KOPT-K1 (cell line): ENCODE results near the gene MAPK6.
A peak's percentile ranks its signal among the peaks of the same experiment; 100 is the strongest.

ENCODE experiments used
- H3K27ac ChIP-seq: fragments of 200-600 bp; sonication (generic); 2 replicates; pipeline ENCODE4 v1.5.1; 2016; ENCODE audit warnings: antibody characterized with exemption, mild to moderate bottlenecking, low read depth, low read length; ENCODE audit not compliant: poor library complexity, severe bottlenecking
- H3K36me3 ChIP-seq: fragments of 200-600 bp; sonication (generic); 2 replicates; pipeline ENCODE4 v1.5.1; 2017; ENCODE audit warnings: antibody characterized with exemption, mild to moderate bottlenecking, low read length, moderate library complexity; ENCODE audit not compliant: insufficient read depth
- H3K9me3 ChIP-seq: fragments of 200-600 bp; sonication (generic); 2 replicates; pipeline ENCODE4 v1.5.1; 2017; ENCODE audit warnings: antibody characterized with exemption, low read length, mild to moderate bottlenecking; ENCODE audit not compliant: insufficient read depth, poor library complexity, severe bottlenecking

Gene MAPK6

GRCh38 chr15:52005748-52006701 lies 13.0 kb upstream of the MAPK6 start:
- Histone ChIP-seq H3K9me3 (no peaks in the 10 kb centered on the region), H3K27ac (no peak overlapping the region), H3K36me3 (no peaks in the 10 kb centered on the region)

- Histone ChIP-seq H3K9me3 (no peaks in the 10 kb centered on the region), H3K27ac (no peak overlapping the region), H3K36me3 (no peaks in the 10 kb centered on the region)
Measured at GRCh38 chr15:52006702-52007340, 12.2 kb upstream of the MAPK6 start.

GRCh38 chr15:52008359-52008697 lies 10.7 kb upstream of the MAPK6 start:
- Histone ChIP-seq H3K27ac (no peak overlapping the region), H3K9me3 (no peaks in the 10 kb centered on the region), H3K36me3 (no peaks in the 10 kb centered on the region)

- H3K36me3 ChIP-seq, result no peaks in the 10 kb centered on the region
- no peaks in the 10 kb centered on the region for H3K9me3 ChIP-seq
- H3K27ac ChIP-seq, result no peak overlapping the region
Measured at GRCh38 chr15:52008698-52009434, 10.2 kb upstream of the MAPK6 start.

- Histone ChIP-seq H3K9me3 (no peaks in the 10 kb centered on the region), H3K36me3 (no peaks in the 10 kb centered on the region), H3K27ac (no peak overlapping the region)
Measured at GRCh38 chr15:52010633-52011595, 8.1 kb upstream of the MAPK6 start.

- H3K27ac ChIP-seq, result no peak overlapping the region
- H3K9me3 ChIP-seq, result no peaks in the 10 kb centered on the region
- H3K36me3 ChIP-seq, result no peaks in the 10 kb centered on the region
Measured at GRCh38 chr15:52011711-52012144, 7.3 kb upstream of the MAPK6 start.

DNA sequence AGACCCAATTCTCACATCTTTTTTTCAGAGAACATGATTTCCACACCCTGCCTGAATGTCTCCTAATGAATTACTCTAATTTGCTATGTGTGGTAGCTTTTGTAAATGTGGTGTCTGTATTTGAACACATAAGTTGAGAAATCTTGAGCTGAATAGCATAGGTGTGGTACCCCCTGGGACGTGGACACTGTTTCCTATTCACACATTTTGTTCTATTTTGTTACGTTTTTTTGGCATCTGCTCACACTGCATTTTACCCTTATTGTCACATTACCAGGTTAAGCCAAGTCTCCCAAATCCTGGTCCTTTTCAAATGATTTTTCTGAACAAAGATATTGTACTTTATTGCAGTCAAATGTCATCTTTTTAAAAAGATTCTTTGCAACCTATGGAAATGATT lies 6.8 kb upstream of the MAPK6 start:
- H3K9me3 ChIP-seq, result no peaks in the 10 kb centered on the region
- no peak overlapping the region for H3K27ac ChIP-seq
- H3K36me3 ChIP-seq, result no peaks in the 10 kb centered on the region

DNA sequence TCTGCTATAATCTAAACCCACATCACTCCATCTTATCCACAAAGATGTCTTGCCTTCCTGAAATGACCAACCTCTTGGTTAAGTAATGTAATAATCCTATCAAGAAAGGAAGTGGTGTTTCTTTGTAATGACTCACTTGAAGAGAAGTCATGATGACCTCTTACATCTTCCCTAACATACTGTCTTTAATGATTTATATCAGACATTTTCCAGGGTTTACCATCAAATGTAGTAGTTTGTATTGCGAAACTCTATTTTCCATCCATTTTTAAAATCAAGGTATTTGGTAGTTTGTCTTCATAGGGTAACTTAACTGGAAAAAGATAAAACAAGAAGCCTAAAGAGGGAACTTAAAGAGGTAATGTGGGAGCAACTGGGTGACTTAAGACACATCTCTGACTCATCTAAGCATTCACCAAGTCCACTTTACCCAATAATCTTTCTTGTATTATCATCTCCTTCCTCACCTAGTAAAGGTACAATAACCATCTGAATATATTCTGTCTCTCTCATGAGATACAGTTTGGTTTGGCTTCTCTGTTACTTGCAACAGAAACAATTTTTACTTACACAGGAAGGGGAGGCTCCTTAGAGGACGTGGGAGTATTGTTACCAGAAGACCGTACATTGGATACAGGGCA lies 5.7 kb upstream of the MAPK6 start:
- H3K9me3 ChIP-seq, result no peaks in the 10 kb centered on the region
- no peak overlapping the region for H3K27ac ChIP-seq
- no peaks in the 10 kb centered on the region for H3K36me3 ChIP-seq

DNA sequence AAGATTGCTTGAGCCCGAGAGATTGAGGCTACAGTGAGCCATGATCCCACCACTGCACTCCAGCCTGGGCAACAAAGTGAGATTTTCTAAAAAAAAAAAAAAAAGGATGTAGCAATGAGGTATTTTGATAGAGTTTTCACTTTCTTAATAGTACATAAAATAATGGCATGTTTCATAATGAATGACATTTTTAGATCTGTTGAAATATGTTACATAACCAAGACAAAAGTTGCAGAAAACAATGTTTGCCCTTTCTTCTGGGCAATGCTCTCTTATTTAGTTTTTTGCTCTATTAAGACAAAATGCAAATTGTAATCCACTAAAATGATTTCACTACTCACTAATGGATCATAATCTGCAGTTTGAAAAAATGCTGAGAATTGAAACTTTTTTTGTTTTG lies 4.4 kb upstream of the MAPK6 start:
- no peaks in the 10 kb centered on the region for H3K36me3 ChIP-seq
- no peak overlapping the region for H3K27ac ChIP-seq
- no peaks in the 10 kb centered on the region for H3K9me3 ChIP-seq

- Histone ChIP-seq H3K27ac (no peak overlapping the region), H3K9me3 (no peaks in the 10 kb centered on the region)
Measured at GRCh38 chr15:52016316-52016715, 2.7 kb upstream of the MAPK6 start.

GRCh38 chr15:52018244-52018643 lies 775 bp upstream of the MAPK6 start:
- Histone ChIP-seq H3K9me3 (no peaks in the 10 kb centered on the region), H3K36me3 (no peaks in the 10 kb centered on the region), H3K27ac (peak overlapping the region; percentile 72)

More at GRCh38 chr15:52016316-52016715, 2.7 kb upstream of the MAPK6 start:
- H3K36me3 ChIP-seq, result no peaks in the 10 kb centered on the region

GRCh38 chr15:52019394-52020220 lies 588 bp downstream of the MAPK6 start:
- Histone ChIP-seq H3K27ac (peak overlapping the region; percentile 72), H3K9me3 (no peaks in the 10 kb centered on the region), H3K36me3 (no peaks in the 10 kb centered on the region)
